GM19099 (cell line): ENCODE results near the gene UPK1A.

ENCODE experiments used
- POLR2A ChIP-seq: IDR thresholded peaks from 3 replicates; pipeline ENCODE4 v1.6.1; 2011; ENCODE audit warnings: low read depth; ENCODE audit not compliant: insufficient read length; ENCODE audit errors: extremely low read depth

The UPK1A gene

GRCh38 chr19:35666251-35666913, at the start of gene UPK1A:
Gene UPK1A, plus strand, starts transcription at chr19:35666517. Its CDS starts 296 bp downstream, at chr19:35666813.
- TF ChIP-seq POLR2A: no peak

- no peak for TF ChIP-seq POLR2A
Measured at GRCh38 chr19:35618857-35619256, 47.5 kb upstream of the UPK1A start.

DNA sequence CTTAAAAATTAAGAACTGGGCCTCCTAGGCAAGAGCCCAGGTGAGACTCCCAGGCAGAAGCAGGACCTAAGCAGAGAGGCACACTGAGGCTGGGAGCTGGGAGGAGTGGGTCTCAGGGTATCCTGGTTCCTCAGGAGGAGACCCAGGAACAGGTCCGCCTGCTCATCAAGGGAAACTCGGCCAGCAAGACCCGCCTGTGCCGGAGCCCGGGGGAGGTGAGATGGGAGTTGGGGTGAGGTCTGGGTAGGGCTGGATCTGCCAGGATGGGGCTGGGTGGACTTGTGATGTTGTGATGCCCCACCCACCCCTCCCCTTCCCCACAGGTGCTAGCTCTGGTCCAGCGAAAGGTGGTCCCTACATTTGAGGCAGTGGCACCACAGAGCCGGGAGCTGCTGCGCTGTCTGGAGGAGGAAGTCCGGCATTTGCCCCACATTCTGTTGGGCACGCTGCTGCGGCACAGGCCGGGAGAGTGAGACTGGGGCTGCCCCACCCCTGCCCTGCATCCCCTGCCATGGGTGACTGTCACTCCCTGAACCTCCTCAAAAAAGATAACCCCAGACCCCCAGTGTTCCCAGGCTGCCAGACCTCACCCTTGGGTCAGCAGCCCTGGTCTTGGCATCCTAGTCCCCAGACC, 46.9 kb upstream of the UPK1A start:
- no peak for TF ChIP-seq POLR2A

DNA sequence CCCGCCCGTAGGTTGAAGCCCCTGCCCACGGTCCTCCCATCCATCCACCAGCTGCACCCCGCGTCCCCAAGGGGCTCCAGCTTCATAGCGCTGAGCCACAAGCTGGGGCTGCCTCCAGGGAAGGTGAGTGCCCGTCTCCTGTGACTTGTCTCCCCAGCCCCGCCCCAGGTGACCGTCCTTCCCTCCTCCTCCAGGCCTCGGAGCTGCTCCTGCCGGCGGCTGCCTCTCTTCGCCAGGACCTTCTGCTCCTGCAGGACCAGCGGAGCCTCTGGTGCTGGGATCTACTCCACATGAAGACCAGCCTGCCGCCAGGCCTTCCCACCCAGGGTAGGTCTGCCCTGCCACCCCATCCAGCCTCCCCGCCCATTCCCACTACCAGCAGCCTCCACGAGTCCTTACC, 46.3 kb upstream of the UPK1A start:
- TF ChIP-seq POLR2A: no peak

DNA sequence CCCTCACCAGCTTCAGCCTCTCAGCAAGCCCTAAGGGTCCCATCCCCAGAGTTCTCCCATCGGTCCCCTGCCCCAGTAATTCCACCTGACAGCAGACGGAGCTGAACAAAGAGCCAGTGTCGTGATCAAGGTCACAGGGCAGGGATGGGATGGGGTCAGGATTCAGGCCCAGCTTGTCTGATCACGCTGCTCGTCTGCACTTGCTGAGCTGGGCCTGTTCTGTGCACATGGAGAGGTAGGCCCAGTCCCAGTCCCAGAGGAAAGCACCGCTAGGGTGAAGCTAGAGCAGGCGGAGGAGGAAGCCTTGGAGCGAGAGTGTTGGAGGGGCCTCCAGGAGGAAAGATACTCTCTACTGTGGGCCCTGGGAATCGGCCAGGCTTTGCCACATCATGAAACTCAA, 44.6 kb upstream of the UPK1A start:
- no peak for TF ChIP-seq POLR2A

DNA sequence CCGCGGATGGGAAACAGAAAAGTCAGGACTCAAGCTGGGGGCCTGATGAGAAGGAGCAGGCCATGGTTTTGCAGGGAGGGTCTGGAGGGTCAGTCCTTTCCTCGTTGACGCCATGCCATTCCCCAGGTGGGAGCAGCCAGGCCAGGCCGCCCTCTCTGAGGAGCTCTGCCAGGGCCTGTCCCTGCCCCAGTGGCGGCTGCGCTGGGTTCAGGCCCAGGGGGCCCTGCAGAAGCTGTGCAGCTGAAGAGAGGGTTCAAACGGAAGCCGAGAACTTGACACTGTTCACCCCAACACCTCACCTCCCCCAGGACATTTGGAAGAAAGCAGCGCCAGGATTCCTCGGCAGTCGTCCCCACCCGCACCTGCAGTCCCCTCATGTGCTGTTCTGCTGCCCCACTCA, 43.6 kb upstream of the UPK1A start:
- TF ChIP-seq POLR2A: no peak

DNA sequence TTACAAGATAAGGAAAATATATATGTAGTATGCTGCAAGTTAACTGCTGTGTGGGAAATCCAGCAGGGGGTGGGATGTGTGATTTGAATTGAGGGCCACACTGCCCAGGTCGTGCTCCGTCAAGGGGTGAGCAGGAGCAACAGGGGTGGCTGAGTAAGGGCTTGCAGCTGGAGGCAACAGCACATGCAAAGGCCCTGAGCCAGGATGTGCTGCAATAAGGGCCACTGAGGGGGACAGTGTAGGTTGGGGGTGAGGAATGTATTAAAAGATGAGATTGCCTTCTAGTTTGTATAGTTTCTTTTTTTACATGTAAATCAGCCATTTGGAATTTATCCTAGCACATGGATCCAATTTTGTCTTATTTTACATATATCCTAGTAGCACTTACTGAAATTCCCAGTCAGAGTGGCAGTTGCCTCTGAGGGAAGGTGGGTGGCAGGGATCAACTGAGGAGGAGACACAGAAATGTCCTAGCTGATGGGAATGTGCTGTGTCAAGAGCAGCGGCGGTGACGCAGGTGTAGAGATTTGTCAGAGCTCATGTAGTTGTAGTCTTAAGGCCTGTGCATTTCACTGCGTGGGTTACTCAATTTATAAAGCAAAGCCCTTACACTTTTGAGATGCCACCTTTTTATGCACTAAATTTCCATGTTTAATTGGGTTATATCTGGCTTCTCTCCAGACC, 42.8 kb upstream of the UPK1A start:
- TF ChIP-seq POLR2A: no peak

DNA sequence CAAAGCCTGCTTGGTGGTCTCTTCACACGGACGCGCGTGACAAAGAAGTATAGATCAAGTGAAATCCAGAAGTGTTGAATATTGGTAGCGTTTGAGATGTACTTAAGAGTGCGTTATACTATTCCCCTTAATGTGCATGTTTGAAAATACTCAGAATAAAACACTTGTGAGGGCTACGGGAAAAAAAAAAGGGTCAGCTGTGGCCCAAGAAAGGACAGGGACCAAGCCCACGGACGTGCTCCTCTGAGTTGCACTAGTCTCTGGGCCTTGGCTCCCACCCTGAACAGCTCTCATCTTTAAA, 38.1 kb upstream of the UPK1A start:
- TF ChIP-seq POLR2A: no peak

DNA sequence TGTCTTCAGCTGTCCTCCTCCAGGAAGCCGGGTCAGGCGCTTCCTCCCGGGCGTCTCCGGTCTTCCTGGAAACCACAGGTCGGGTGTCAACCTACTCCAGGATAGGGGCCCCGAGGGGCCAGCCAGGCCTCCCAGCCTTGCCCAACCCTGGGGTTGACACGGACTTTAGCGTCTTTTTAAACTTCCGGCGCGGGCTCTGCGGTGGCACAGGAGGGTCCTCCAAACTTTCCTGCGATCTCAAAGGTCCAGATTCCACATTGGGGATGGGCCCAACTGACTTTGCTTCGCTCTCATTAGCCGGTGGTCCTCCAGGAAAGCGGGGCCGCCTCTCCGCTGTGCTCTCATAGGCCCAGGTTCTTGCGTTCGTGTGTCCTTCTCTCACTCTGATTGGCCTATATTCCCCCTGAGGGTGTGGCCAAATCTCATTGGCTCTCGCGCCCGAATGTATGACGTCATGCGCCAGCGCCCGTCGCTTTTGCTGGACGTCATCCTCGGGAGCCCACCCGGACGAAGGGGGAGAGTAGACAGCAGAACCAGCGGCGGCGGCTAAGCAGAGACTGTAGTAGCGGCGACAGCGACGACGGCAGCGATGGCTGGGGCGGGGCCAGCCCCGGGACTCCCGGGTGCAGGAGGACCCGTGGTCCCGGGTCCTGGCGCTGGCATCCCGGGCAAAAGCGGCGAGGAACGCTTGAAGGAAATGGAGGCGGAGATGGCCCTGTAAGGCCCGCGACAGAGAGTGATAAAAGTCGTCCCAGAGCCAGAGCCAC, 37.6 kb upstream of the UPK1A start, which contains the start of gene RBM42:
TSS of gene RBM42 (plus strand) at position 472 of the 767 bp plus-strand sequence. CDS start at position 590, 118 bp downstream.
- peak; percentile 61 for TF ChIP-seq POLR2A

GRCh38 chr19:35629332-35629633, 37.0 kb upstream of the UPK1A start:
- TF ChIP-seq POLR2A: no peak

GRCh38 chr19:35633727-35634440, 32.4 kb upstream of the UPK1A start:
- no peak for TF ChIP-seq POLR2A

GRCh38 chr19:35636651-35637050, 29.7 kb upstream of the UPK1A start:
- TF ChIP-seq POLR2A: no peak

DNA sequence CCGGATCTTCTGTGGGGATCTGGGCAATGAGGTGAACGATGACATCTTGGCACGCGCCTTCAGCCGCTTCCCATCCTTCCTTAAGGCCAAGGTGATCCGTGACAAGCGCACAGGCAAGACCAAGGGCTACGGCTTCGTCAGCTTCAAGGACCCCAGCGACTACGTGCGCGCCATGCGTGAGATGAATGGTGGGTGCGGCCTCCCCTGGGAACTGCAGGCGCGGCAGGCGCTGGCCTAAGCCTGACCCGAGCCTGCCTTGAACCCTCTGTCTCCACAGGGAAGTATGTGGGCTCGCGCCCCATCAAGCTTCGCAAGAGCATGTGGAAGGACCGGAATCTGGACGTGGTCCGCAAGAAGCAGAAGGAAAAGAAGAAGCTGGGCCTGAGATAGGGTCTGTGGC, 29.2 kb upstream of the UPK1A start:
- TF ChIP-seq POLR2A: no peak

- TF ChIP-seq POLR2A: no peak
Measured at GRCh38 chr19:35639321-35639639, 27.0 kb upstream of the UPK1A start.

- TF ChIP-seq POLR2A: no peak
Measured at GRCh38 chr19:35639863-35640262, 26.5 kb upstream of the UPK1A start.
